Measurements from ENCODE around the gene CCDC136.

The CCDC136 gene

DNA sequence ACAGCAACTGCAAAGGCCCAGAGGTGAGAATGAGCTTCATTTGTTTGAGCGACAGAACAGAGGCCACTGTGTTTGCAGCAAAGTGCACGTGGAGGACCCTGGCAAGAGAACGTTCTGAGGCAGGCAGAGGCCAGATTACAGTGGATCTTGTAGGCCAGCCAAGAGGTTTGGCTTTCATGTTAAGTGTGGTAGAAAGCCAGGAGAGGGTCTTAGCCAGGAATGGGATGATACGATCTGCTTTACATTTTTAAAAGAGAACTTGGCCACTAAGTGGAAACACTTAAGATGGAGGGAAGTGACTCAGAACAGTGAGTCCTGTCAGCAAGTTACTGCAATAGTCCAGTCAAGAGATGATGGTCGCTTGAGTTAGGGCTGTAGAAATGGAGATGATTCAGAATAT is 4.6 kb downstream of the CCDC136 start:
- no peak overlapping the region for H3K27ac ChIP-seq
- TF ChIP-seq, protein P1, sequence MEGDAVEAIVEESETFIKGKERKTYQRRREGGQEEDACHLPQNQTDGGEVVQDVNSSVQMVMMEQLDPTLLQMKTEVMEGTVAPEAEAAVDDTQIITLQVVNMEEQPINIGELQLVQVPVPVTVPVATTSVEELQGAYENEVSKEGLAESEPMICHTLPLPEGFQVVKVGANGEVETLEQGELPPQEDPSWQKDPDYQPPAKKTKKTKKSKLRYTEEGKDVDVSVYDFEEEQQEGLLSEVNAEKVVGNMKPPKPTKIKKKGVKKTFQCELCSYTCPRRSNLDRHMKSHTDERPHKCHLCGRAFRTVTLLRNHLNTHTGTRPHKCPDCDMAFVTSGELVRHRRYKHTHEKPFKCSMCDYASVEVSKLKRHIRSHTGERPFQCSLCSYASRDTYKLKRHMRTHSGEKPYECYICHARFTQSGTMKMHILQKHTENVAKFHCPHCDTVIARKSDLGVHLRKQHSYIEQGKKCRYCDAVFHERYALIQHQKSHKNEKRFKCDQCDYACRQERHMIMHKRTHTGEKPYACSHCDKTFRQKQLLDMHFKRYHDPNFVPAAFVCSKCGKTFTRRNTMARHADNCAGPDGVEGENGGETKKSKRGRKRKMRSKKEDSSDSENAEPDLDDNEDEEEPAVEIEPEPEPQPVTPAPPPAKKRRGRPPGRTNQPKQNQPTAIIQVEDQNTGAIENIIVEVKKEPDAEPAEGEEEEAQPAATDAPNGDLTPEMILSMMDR (conservative IDR thresholded peaks at IDR 0.05) = no peak
- TF ChIP-seq ZFX (IDR thresholded peaks at IDR 0.05) = no peak

DNA sequence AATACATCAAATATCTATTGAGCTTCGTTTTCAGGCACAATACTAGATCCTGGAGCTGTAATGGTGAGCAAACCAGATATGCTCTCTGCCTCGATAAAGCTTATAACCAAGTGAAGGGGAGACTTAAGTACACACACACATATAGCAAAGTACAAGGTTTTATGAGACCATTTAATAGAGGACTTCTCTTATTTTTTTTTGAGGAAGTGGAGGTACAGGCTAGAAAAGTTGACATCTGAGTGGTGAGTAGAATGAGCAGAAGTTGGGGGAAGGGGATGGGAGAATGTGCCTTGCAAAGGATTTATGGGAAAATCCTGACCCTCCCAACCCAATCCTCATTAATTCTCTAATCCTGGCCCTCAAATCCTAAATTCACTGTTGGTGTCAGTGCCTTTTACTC is 7.7 kb downstream of the CCDC136 start:
- no peak overlapping the region for H3K27ac ChIP-seq
- no peak for TF ChIP-seq ZFX (IDR thresholded peaks at IDR 0.05)
- TF ChIP-seq, protein P1 (conservative IDR thresholded peaks at IDR 0.05) = no peak

DNA sequence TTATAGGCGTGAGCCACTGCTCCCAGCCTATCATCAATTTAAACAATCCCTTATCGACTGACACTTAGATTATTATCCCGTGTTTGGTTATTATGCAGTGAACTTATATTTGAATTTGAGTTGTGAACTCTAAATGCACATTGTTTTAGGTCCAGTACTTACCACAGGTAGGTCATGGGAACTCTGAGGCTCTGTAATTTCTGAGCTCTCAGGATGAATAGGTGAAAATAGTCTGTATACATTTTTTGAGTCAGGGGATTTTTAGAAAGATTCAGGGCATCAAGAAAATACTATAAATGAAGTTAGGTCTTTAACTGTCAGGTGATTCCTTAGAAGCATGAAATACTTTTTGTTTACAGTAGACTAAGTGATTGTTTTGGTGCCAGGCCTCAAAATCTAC is 8.8 kb downstream of the CCDC136 start:
- no peak overlapping the region for H3K27ac ChIP-seq
- no peak for TF ChIP-seq ZFX (IDR thresholded peaks at IDR 0.05)
- TF ChIP-seq, protein P1 (conservative IDR thresholded peaks at IDR 0.05) = no peak

DNA sequence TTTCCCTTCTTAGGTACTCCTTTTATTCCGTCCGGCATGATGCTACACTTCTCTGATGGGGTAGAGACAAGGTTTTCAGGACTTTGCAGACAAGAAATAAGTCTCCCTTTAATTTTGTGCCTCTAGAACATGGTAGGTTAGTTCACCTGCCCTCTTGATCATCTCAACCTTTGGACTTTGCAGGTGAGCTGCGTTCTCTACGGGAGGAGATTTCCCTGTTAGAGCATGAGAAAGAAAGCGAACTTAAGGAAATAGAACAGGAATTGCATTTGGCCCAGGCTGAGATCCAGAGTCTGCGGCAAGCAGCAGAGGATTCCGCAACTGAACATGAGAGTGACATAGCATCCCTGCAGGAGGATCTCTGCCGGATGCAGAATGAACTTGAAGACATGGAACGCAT is 9.2 kb downstream of the CCDC136 start:
- TF ChIP-seq, protein P1 (conservative IDR thresholded peaks at IDR 0.05) = no peak
- TF ChIP-seq ZFX (IDR thresholded peaks at IDR 0.05) = no peak
- no peak overlapping the region for H3K27ac ChIP-seq

DNA sequence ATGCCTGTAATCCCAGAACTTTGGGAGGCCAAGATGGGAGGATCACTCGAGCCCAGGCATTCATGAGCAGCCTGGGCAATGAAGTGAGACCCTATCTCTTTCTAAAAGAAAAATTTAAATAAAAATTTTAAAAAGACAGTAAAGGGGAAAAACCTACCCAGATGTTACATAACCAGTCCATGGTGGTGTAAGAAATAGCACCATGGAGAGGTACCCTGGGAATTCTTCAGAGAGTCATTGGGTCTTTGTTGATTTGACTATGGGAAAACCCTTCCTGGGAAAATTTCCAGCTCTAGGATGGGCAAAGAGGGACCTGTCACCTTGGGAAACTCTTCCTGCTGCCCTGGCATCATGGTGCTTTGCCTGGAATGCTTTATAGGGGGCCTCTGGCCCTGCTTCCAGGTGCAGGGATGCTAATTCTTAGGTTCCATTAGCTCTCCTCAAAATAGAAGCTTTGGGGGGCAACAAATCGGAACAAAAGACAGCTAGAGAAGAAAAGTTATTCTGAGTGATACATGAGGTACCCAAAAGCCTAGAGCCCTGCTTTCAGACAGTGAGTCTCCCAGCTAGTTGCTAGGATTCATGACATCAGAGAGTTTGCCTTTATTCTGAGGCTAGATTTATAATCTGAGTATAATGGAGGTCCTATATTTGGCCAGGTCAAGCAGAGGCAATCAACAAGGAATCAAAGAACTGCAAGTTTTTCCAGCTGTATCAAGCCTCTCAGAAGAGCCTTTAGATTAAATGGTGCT is 10.1 kb downstream of the CCDC136 start:
- TF ChIP-seq, protein P1 (conservative IDR thresholded peaks at IDR 0.05) = no peak
- TF ChIP-seq ZFX (IDR thresholded peaks at IDR 0.05) = no peak
- H3K27ac ChIP-seq = no peak overlapping the region

DNA sequence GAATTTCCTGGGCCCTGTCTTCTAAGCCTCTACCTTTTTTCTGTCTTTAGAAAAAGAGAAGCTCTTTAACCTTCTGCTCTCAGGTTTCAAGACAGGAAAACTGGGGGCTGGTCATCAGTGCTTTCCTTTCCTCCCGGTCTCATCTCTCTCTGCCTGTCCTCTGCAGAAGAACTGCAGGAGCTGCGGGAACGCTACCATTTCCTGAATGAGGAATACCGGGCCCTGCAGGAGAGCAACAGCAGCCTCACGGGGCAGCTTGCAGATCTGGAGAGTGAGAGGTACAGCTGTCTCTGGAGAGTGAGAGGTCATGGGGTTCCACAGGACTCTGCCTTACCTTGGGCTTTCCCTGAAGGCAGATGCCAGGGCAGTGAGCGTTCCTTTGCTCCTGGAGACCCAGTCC is 12.7 kb downstream of the CCDC136 start:
- TF ChIP-seq ZFX (IDR thresholded peaks at IDR 0.05) = no peak; the same call in 1 of the 2 replicates
- TF ChIP-seq, protein P1 (conservative IDR thresholded peaks at IDR 0.05) = no peak
- H3K27ac ChIP-seq = no peak overlapping the region

DNA sequence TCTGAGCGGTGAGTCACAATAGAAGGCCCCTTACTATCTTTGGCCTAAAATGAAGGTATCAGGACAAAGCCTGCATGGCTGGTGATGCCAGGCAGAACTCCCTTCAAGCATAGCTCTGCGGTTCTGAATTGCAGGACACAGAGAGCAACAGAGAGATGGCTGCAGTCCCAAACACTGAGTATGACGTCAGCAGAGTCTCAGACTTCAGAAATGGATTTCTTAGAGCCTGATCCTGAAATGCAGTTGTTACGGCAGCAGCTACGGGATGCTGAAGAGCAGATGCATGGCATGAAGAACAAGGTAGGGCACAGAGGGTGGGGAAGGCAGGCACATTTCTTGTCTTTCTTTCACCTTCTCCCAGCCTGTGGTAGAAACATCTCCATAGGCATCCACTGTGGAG is 13.5 kb downstream of the CCDC136 start:
- TF ChIP-seq ZFX (IDR thresholded peaks at IDR 0.05) = no peak
- TF ChIP-seq, protein P1 (conservative IDR thresholded peaks at IDR 0.05) = no peak
- no peak overlapping the region for H3K27ac ChIP-seq
